IPS-18c (cell line): ENCODE measurements around the gene ATXN7L1.

Experiments
- H3K4me3 ChIP-seq: 2 replicates; pipeline ENCODE4 v1.7.0; 2013; ENCODE audit warnings: low read depth, mild to moderate bottlenecking, low read length, moderate library complexity; ENCODE audit not compliant: insufficient read depth
- H3K9me3 ChIP-seq: one replicate; pipeline ENCODE4 v1.6.1; 2013; ENCODE audit warnings: mild to moderate bottlenecking, low read length, moderate library complexity; ENCODE audit not compliant: control insufficient read depth, insufficient read depth

The ATXN7L1 gene

DNA sequence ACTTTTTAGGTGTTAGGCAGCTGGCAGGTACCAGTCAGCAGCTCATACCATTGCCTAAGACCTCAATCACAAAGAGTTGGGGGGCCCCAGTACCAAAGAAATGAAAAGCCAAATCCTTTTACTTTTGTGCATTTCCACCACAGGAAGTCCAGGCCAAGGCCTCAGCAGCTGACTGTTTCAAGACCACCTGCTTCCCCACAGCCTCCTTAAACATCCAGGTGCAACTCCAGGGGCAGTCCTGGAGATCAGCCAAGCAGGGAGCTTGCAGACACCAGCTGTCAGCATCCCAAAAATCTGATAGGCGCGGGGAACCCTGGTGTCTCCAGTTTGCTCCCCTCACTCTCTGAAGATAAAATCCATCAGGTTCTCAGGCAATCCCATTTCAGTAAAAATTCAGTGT is 203.6 kb downstream of the ATXN7L1 start:
- Histone ChIP-seq H3K9me3 (no peaks in the 10 kb centered on the region), H3K4me3 (no peak overlapping the region)

- Histone ChIP-seq H3K4me3 (no peak overlapping the region), H3K9me3 (no peaks in the 10 kb centered on the region)
Measured at GRCh38 chr7:105666324-105666723, 210.1 kb downstream of the ATXN7L1 start.

DNA sequence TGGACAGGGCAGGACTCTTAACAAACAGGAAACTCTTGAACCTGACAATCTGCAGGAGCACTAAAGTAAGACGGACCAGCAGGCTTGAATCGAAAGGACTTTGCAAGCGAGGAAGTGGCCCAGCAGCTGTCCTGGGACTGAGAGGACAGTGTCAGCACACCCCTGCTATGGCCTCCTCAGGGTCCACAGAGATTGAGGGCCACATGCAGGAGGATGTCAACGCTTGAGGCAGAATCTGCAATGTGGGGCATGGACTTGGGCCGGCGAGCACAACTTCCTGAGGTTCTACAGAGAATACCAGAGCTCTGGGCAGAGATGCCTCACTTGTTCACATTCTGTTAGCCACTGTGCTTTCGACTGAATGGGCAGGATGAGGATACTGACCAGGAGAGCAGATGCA is 210.7 kb downstream of the ATXN7L1 start:
- H3K4me3 ChIP-seq = no peak overlapping the region
- H3K9me3 ChIP-seq = no peaks in the 10 kb centered on the region

GRCh38 chr7:105664816-105665525 is 211.4 kb downstream of the ATXN7L1 start:
- Histone ChIP-seq H3K9me3 (no peaks in the 10 kb centered on the region), H3K4me3 (no peak overlapping the region)

DNA sequence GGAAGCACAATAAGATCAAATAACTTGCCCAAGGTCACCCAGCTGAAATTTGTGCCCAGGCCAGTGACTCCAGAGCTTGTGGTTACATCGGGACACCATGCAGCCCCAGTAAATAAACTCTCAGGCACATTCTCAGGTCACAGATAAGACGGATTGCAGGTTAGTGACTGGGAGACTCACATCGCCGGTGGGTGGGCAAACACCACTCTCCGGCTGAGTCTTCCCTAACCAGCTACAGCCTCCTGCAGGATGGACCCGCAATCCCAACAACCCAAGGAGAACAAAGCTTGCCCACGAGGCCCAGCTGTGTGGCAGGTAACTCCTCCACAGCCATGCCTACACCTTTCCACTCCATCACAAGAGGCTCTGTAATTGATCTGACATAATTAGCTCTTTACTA is 213.4 kb downstream of the ATXN7L1 start:
- no peaks in the 10 kb centered on the region for H3K9me3 ChIP-seq
- H3K4me3 ChIP-seq = no peak overlapping the region

DNA sequence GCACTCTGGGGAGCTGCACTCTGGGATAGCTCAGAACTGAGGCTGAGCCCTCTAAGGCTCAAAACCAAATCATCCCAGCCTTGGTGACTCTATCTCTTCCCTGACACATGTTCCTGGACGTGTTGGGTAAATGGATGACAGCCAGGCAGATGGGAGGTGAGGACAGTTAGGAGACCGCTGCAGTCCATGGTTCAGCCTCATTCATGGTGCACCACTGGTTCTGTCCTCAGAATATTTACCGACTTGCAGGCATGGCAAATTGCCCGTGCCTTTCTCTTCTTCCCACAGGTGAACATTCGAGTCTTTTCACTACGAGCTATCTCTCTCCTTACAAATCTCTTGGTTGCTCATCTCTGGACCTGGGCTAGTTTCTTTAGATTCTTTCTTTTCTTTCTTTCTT is 214.8 kb downstream of the ATXN7L1 start:
- Histone ChIP-seq H3K4me3 (no peak overlapping the region), H3K9me3 (no peaks in the 10 kb centered on the region)

DNA sequence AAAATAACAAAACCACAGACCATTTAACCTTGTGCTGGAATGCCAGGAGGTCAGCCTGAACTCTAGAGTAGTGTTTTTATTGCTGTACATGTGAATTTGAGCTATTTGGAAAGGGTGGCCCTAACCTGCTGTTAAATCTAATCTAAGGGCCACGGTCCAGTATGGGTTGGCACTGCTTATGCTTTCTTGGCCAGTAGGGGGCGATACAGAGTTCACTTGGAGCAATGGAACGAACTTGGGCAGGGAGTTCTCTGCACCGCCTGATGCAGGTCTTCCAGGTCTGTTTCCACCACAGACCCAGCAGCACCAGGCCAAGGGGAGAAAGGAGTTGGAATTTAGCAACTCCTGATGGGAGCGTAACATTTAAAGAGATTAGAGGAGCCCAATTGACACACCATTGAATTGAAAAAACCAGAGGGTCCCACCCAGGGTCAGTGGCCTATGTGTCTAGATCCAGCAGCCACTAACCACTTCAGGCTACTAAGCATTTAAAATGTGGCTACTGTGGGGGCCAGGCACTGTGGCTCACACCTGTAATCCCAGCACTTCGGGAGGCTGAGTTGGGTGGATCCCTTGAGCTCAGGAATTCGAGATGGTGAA is 219.4 kb downstream of the ATXN7L1 start:
- Histone ChIP-seq H3K4me3 (no peak overlapping the region), H3K9me3 (no peaks in the 10 kb centered on the region)

DNA sequence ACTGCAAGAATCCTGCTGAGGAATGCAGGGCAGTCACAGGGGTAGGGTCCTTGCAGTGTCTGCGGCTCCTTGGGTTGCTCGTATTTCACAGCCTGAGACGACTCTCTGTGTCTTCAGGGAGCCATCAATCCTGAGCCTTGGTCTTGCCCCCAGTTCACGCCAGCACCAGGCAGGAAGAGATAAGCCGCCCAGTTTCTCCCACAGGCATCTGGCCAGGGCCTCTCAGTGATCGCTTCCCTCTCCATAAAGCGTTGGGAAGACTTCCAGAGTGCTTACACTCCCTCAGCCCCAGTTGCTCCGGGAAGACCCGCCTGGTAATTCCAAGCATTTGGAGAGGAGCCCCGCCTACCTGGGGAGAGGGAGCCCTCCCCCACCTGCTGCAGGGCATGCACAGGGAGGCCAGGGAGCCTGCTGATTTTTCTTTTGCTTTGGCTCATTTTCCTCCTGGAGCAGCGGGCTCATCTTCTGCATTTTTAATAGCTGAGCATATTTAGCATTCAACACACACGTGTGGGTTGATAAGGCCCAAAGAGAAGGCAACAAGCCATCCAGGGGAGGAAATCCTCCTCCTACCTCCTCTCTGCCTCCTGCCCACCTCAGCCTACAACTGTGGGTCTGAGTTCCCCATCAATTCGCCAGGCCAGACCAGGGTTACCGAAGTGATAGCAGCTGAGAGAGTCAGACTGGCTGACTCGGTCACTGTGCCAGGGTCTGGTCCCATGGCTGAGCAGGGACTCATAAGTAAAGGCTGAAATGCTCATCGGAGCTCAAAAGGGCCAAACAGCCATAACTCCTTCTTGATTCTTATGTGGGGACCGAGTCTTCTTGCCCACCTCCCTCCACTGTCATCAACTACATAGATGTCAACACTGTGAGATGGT is 220.7 kb downstream of the ATXN7L1 start:
- H3K4me3 ChIP-seq = no peak overlapping the region
- H3K9me3 ChIP-seq = no peaks in the 10 kb centered on the region

DNA sequence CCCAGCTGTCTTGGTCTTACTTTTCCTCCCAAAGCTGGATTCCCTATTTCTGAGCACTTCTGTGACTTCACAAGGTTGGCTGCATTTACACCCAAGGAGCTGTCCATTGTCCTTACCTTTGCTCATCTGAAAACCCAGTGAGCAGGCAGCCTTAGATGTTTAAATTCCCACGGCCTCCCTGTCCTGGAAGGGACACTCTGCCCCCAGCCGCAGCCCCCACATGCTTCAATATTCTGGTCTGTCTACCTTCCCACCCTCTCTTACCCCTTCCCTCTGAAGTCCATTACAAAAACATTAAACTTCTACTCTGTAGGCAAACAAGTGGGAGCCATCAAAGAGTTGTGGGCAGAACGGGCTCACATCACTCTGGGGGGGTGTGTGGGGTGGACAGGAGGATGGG is 221.3 kb downstream of the ATXN7L1 start:
- Histone ChIP-seq H3K9me3 (no peaks in the 10 kb centered on the region), H3K4me3 (no peak overlapping the region)

GRCh38 chr7:105654095-105654686 is 222.2 kb downstream of the ATXN7L1 start:
- Histone ChIP-seq H3K9me3 (no peaks in the 10 kb centered on the region), H3K4me3 (no peak overlapping the region)

GRCh38 chr7:105653441-105654005 is 222.9 kb downstream of the ATXN7L1 start:
- H3K9me3 ChIP-seq = no peaks in the 10 kb centered on the region
- no peak overlapping the region for H3K4me3 ChIP-seq

DNA sequence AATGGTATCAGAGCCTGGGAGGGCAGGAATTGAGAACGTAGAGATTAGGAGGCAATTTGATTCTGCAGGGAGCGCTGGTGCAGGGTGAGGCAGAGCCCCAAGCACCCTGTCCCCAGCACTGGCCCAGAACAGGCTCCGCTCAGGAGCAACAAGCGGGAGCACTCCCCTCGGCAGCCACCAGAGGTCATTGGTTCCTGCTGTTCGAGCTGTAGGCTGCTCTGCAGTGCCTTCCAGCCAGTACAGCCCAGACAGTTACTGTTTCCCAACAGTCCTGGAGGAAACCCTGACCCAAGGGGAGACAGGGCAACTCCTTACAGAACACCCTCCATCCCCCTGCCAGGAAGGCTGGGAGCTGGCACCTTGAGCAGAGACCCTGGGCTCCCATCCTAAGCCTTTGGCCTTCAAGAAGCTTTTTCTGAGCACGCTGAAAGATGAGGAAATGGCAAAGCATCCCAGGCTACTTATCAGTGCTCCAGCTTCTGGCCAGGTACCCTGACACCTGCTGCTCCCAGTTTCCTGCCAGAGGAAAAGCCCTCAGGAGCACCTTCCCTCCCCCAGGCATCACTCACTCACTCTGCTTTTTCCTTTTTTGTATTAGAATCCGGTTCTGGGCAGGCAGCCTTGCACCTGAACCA is 223.9 kb downstream of the ATXN7L1 start:
- H3K4me3 ChIP-seq = no peak overlapping the region
- no peaks in the 10 kb centered on the region for H3K9me3 ChIP-seq

DNA sequence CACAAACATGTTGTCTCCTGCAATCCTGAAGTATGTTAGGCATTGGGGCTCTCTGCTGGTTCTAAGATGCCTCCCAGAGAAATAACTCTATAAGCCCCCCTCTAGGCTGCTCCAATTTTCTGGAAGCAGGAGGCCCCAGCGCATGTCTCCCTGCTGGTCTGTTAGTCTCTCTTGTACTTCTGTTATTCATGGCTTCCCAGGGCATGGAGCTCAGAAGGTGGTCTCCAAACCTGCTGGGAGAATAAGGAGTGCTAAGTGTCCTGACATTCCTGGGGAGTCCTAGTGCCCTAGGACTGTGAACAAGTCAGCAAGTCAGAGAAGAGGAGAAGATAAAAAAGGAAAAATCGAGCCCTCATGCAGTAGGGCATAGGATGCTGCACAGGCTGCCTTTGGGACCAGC is 224.6 kb downstream of the ATXN7L1 start:
- Histone ChIP-seq H3K4me3 (no peak overlapping the region), H3K9me3 (no peaks in the 10 kb centered on the region)

- no peak overlapping the region for H3K4me3 ChIP-seq
- no peaks in the 10 kb centered on the region for H3K9me3 ChIP-seq
Measured at GRCh38 chr7:105650382-105650970, 225.9 kb downstream of the ATXN7L1 start.

GRCh38 chr7:105649727-105650381 is 226.5 kb downstream of the ATXN7L1 start:
- Histone ChIP-seq H3K9me3 (no peaks in the 10 kb centered on the region), H3K4me3 (no peak overlapping the region)
